PC-9 (cell line): ENCODE results near the gene IFT88.

ENCODE experiments used
- CTCF ChIP-seq: fragments of 200-600 bp; sonication (generic); conservative IDR thresholded peaks from 2 replicates; pipeline ENCODE4 v1.6.1; 2017; ENCODE audit warnings: mixed run types, antibody characterized with exemption, mild to moderate bottlenecking, moderate library complexity
- EZH2 ChIP-seq: fragments of 200-600 bp; sonication (generic); IDR thresholded peaks from 2 replicates; pipeline ENCODE4 v1.8.0; 2017; ENCODE audit warnings: antibody characterized with exemption, low read depth

GRCh38 chr13:20699715-20700114, 132.8 kb downstream of the IFT88 start:
- TF ChIP-seq CTCF (no peak), EZH2 (no peak)
